ENCODE measurements around the gene TFB1M. TPM values are rescaled to one million over a fixed set of nuclear protein-coding genes. Genes with fewer than 3 reads are reported as not detected.

The TFB1M gene
- total RNA-seq, 2 experiments from 2014 or later, result 7.2 to 9.2 TPM

DNA sequence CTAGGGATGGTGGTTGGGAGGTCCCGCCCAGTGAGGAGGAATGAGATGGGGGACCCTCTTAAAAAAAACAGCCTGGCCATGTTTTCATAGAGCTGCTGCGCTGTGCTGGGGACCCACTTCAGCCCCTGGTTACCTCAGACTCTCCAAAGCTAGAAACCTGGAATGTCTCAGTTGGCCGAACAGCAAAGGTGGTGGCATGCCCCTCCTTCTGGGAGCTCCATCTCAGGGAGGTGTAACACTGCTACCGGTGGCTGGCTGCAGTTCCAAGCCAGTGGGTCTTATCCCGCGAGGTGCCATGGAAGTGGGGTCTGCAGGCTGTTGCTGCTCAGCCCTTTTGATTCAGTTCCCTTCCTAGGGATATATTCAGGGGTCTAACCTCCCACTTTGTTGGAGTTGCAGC is 35.7 kb upstream of the TFB1M start:
- ChIA-PET POLR2A (no interaction called here), CTCF (no interaction called here)
- ATAC-seq (ENCODE audit: poor library complexity) (no peak), DNase-seq (no peak)
- peaks cover 21% of the 10 kb centered on the region for H3K9me3 Mint-ChIP-seq
- Histone ChIP-seq H3K36me3 (ENCODE audit: insufficient read depth, low read length) (no peaks in the 10 kb centered on the region), H3K4me3 (ENCODE audit: low read length) (no peak overlapping the region), H3K27ac (ENCODE audit: low read depth in 1 of 2, low read length in 2 of 2) (no peak overlapping the region), H3K9me3 (ENCODE audit: control insufficient read depth in 1 of 2, insufficient read depth in 1 of 2, low read length in 2 of 2) (peaks cover 13 to 16% of the 10 kb centered on the region in 2 experiments), H3K27me3 (ENCODE audit: control insufficient read depth in 1 of 2, insufficient read depth in 2 of 2, low read length in 2 of 2) (no peaks in the 10 kb centered on the region), H3K4me1 (ENCODE audit: insufficient read depth, low read length) (no peaks in the 10 kb centered on the region)
- no peaks in the 10 kb centered on the region for H3K4me1 Mint-ChIP-seq (ENCODE audit: low read depth)
- H3K36me3 Mint-ChIP-seq (ENCODE audit: low read depth), result peaks cover 5% of the 10 kb centered on the region
- H3K27ac Mint-ChIP-seq, result no peak overlapping the region
- no peak overlapping the region for H3K4me3 Mint-ChIP-seq
- TF ChIP-seq, protein P1, sequence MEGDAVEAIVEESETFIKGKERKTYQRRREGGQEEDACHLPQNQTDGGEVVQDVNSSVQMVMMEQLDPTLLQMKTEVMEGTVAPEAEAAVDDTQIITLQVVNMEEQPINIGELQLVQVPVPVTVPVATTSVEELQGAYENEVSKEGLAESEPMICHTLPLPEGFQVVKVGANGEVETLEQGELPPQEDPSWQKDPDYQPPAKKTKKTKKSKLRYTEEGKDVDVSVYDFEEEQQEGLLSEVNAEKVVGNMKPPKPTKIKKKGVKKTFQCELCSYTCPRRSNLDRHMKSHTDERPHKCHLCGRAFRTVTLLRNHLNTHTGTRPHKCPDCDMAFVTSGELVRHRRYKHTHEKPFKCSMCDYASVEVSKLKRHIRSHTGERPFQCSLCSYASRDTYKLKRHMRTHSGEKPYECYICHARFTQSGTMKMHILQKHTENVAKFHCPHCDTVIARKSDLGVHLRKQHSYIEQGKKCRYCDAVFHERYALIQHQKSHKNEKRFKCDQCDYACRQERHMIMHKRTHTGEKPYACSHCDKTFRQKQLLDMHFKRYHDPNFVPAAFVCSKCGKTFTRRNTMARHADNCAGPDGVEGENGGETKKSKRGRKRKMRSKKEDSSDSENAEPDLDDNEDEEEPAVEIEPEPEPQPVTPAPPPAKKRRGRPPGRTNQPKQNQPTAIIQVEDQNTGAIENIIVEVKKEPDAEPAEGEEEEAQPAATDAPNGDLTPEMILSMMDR (IDR thresholded peaks at IDR 0.05), result no peak
- no peaks in the 10 kb centered on the region for H3K27me3 Mint-ChIP-seq
- intact Hi-C loops (cut with DNase I, micrococcal nuclease), result no loop called here

DNA sequence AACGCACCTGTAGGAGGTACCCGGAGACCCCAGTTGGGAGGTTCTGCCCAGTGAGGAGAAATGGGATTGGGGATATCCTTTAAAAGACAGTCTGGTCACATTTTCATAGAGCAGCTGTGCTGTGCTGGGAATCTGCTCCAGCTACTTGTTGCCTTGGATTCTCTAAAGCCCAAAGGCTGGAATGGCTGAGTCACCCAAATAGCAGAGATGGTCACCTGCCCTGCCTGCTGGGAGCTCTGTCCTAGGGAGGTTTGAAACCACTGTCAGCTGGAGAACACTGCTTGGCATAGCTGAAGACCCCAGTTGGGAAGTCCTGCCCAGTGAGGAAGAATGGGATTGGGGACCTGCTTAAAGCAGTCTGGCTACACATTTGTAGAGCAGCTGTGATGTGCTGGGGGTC is 34.8 kb upstream of the TFB1M start:
- Histone ChIP-seq H3K4me3 (ENCODE audit: low read length) (no peak overlapping the region), H3K27ac (ENCODE audit: low read depth in 1 of 2, low read length in 2 of 2) (no peak overlapping the region), H3K36me3 (ENCODE audit: insufficient read depth, low read length) (no peaks in the 10 kb centered on the region), H3K9me3 (ENCODE audit: control insufficient read depth in 1 of 2, insufficient read depth in 1 of 2, low read length in 2 of 2) (peaks cover 6 to 16% of the 10 kb centered on the region in 2 experiments), H3K27me3 (ENCODE audit: control insufficient read depth in 1 of 2, insufficient read depth in 2 of 2, low read length in 2 of 2) (no peaks in the 10 kb centered on the region), H3K4me1 (ENCODE audit: insufficient read depth, low read length) (no peaks in the 10 kb centered on the region)
- intact Hi-C loops (cut with DNase I, micrococcal nuclease), result no loop called here
- H3K27ac Mint-ChIP-seq, result no peak overlapping the region
- ChIA-PET POLR2A (interaction anchor here (0.6 kb wide), 1 partner anchor 10 kb away, joined by 3 read pairs; no protein-coding TSS in a partner anchor), CTCF (no interaction called here)
- DNase-seq, result no peak
- TF ChIP-seq, protein P1 (IDR thresholded peaks at IDR 0.05), result no peak
- H3K4me1 Mint-ChIP-seq (ENCODE audit: low read depth), result no peaks in the 10 kb centered on the region
- H3K4me3 Mint-ChIP-seq, result no peak overlapping the region
- no peaks in the 10 kb centered on the region for H3K27me3 Mint-ChIP-seq
- peaks cover 16% of the 10 kb centered on the region for H3K9me3 Mint-ChIP-seq
- no peak for ATAC-seq (ENCODE audit: poor library complexity)
- peaks cover 1% of the 10 kb centered on the region for H3K36me3 Mint-ChIP-seq (ENCODE audit: low read depth)

DNA sequence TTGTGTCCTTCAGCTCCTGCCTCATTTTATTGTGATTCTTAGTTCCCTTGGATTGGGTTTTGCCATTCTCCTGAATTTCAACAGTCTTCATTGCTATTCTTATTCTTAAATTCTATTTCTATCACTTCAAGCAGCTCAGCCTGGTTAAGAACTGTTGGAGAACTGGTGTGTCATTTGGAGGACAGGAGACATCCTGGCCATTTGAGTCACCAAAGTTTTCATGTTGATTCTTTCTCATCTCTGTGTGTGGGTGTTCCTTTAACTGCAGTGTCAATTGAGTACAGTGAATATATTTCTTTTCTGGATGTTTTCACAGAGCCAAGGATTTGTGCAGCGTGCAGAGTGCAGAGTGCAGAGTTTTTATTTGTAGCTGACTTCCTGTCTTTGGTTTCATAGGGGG is 33.5 kb upstream of the TFB1M start:
- POLR2A ChIA-PET, result no interaction called here
- Mint-ChIP-seq H3K27me3 (no peaks in the 10 kb centered on the region), H3K4me1 (ENCODE audit: low read depth) (no peaks in the 10 kb centered on the region), H3K4me3 (no peak overlapping the region), H3K36me3 (ENCODE audit: low read depth) (no peaks in the 10 kb centered on the region), H3K27ac (no peak overlapping the region), H3K9me3 (peaks cover 16% of the 10 kb centered on the region)
- ATAC-seq (ENCODE audit: poor library complexity) (no peak), DNase-seq (no peak)
- Histone ChIP-seq H3K27ac (ENCODE audit: low read depth in 1 of 2, low read length in 2 of 2) (no peak overlapping the region), H3K9me3 (ENCODE audit: control insufficient read depth in 1 of 2, insufficient read depth in 1 of 2, low read length in 2 of 2) (peaks cover 0 to 12% of the 10 kb centered on the region in 2 experiments), H3K27me3 (ENCODE audit: control insufficient read depth in 1 of 2, insufficient read depth in 2 of 2, low read length in 2 of 2) (no peaks in the 10 kb centered on the region), H3K4me1 (ENCODE audit: insufficient read depth, low read length) (no peaks in the 10 kb centered on the region), H3K4me3 (ENCODE audit: low read length) (no peak overlapping the region), H3K36me3 (ENCODE audit: insufficient read depth, low read length) (no peaks in the 10 kb centered on the region)
- intact Hi-C loops (cut with DNase I, micrococcal nuclease), result no loop called here
- CTCF ChIA-PET, result no interaction called here
- TF ChIP-seq, protein P1 (IDR thresholded peaks at IDR 0.05), result no peak

All from CD4-positive, alpha-beta T cell (primary cell).